BJ (cell line): ENCODE results near the gene NFASC. TPM values are rescaled to one million over a fixed set of nuclear protein-coding genes. Genes with fewer than 3 reads are reported as not detected.

Experiments
- CTCF ChIA-PET: fragments of 350-600 bp; formaldehyde crosslinking; extraction: SDS; loops from one replicate; lab custom pipeline; 2021; ENCODE audit warnings: antibody characterized with exemption, inconsistent platforms; lab: Yijun Ruan, JAX
- POLR2A ChIA-PET: fragments of 300-600 bp; sonication (Branson Sonifier 250); formaldehyde crosslinking; extraction: SDS; loops from one replicate; lab custom pipeline; 2021; ENCODE audit warnings: antibody characterized with exemption; lab: Charles Lee
- DNase-seq: peaks from one replicate; pipeline ENCODE4 v3.0.0-alpha.2; 2011; ENCODE audit warnings: low read depth
- H3K27me3 ChIP-seq: 2 replicates; pipeline ENCODE4 v1.6.0; 2011; ENCODE audit warnings: low read length; ENCODE audit not compliant: control insufficient read depth, insufficient read depth
- H3K36me3 ChIP-seq: 2 replicates; pipeline ENCODE4 v1.5.1; 2011; ENCODE audit warnings: low read length; ENCODE audit not compliant: control insufficient read depth, insufficient read depth
- H3K4me3 ChIP-seq: 2 replicates; pipeline ENCODE4 v1.5.1; 2011; ENCODE audit warnings: low read depth, mild to moderate bottlenecking, control low read depth, low read length
- polyA plus RNA-seq: library from polyadenylated mRNA; depleted of rRNA; stranded (reverse); fragments of >200 nt; gene quantifications from 2 replicates; pipeline ENCODE4 v1.2.3, GENCODE V29; 2011
- TF ChIP-seq, protein P1 (sequence below): IDR thresholded peaks from 2 replicates; pipeline ENCODE4 v1.5.1; 2011; ENCODE audit warnings: low read depth, mild to moderate bottlenecking, control low read depth, inconsistent platforms, low read length, moderate library complexity; ENCODE audit not compliant: insufficient read depth

Gene NFASC
- polyA plus RNA-seq, 1 experiment, result 10.9 TPM

DNA sequence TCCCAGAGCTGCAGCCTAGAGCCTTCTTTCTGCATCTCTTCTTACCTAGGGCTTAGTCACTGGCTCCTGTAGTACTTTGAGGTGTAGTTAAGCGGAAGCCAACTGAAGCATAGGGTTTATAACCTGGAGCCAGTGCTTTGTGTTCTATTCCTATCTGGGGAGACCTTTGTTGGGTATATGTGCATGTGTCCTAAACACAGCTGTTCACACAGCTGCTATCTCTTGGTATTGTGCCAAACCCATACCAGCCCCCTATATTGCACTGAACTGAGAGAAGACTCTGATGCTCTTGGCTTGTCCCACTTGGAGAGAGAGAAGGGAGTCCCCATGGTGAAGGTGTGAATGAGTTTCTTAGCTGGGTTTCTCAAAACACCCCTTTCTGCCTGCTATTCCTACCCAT is 17.2 kb upstream of the NFASC start:
- Histone ChIP-seq H3K36me3 (no peaks in the 10 kb centered on the region), H3K4me3 (no peak overlapping the region), H3K27me3 (no peaks in the 10 kb centered on the region)
- TF ChIP-seq, protein P1, sequence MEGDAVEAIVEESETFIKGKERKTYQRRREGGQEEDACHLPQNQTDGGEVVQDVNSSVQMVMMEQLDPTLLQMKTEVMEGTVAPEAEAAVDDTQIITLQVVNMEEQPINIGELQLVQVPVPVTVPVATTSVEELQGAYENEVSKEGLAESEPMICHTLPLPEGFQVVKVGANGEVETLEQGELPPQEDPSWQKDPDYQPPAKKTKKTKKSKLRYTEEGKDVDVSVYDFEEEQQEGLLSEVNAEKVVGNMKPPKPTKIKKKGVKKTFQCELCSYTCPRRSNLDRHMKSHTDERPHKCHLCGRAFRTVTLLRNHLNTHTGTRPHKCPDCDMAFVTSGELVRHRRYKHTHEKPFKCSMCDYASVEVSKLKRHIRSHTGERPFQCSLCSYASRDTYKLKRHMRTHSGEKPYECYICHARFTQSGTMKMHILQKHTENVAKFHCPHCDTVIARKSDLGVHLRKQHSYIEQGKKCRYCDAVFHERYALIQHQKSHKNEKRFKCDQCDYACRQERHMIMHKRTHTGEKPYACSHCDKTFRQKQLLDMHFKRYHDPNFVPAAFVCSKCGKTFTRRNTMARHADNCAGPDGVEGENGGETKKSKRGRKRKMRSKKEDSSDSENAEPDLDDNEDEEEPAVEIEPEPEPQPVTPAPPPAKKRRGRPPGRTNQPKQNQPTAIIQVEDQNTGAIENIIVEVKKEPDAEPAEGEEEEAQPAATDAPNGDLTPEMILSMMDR, result no peak
- no peak for DNase-seq
- ChIA-PET POLR2A (no interaction called here), CTCF (interaction anchor here (0.7 to 3.4 kb wide), 4 partner anchors 19 to 252 kb away, joined by 3 to 13 read pairs (median 4); no protein-coding TSS in a partner anchor)

GRCh38 chr1:204854286-204854685 is 16.4 kb upstream of the NFASC start:
- ChIA-PET POLR2A (no interaction called here), CTCF (interaction anchor here (3.4 kb wide), 1 partner anchor 47 kb away, joined by 13 read pairs; no protein-coding TSS in a partner anchor)
- no peaks in the 10 kb centered on the region for H3K27me3 ChIP-seq
- H3K4me3 ChIP-seq, result no peak overlapping the region
- TF ChIP-seq, protein P1, result no peak
- H3K36me3 ChIP-seq, result no peaks in the 10 kb centered on the region
- no peak for DNase-seq

- H3K27me3 ChIP-seq, result no peaks in the 10 kb centered on the region
- DNase-seq, result no peak
- CTCF ChIA-PET, result interaction anchor here (1.6 kb wide), 1 partner anchor 51 kb away, joined by 3 read pairs; no protein-coding TSS in a partner anchor
- TF ChIP-seq, protein P1, result no peak
- POLR2A ChIA-PET, result no interaction called here
- no peaks in the 10 kb centered on the region for H3K36me3 ChIP-seq
- H3K4me3 ChIP-seq, result no peak overlapping the region
Observed at GRCh38 chr1:204858363-204858821, 12.3 kb upstream of the NFASC start.

DNA sequence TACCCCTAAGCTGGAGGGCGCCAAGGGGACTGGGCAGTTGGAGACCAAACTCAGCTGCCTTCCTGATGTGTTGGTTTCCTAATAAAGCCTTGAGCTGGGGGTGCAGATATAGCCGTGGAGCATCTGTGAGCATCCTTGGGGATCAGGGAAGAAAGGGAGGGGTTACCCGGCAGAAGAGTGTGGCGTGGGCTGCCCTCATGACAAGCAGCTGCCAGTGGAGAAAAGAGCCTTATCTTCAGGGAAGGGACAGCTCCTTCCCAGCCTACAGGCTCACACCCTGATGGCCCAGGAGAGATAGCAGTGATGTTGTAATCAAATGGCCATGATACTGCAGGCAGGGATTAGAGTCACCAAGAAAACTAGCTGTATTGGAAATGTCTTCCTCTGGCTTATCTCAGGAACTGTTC is 10.8 kb upstream of the NFASC start:
- H3K36me3 ChIP-seq, result no peaks in the 10 kb centered on the region
- ChIA-PET POLR2A (no interaction called here), CTCF (interaction anchor here (1.3 kb wide), 1 partner anchor 53 kb away, joined by 5 read pairs; no protein-coding TSS in a partner anchor)
- no peaks in the 10 kb centered on the region for H3K27me3 ChIP-seq
- no peak overlapping the region for H3K4me3 ChIP-seq
- TF ChIP-seq, protein P1, result no peak
- DNase-seq, result no peak

- no peaks in the 10 kb centered on the region for H3K27me3 ChIP-seq
- TF ChIP-seq, protein P1, result no peak
- no peak overlapping the region for H3K4me3 ChIP-seq
- no peak for DNase-seq
- POLR2A ChIA-PET, result no interaction called here
- CTCF ChIA-PET, result interaction anchor here (1.4 kb wide), 1 partner anchor 79 kb away, joined by 4 read pairs; no protein-coding TSS in a partner anchor
- H3K36me3 ChIP-seq, result no peaks in the 10 kb centered on the region
Observed at GRCh38 chr1:204863024-204863423, 7.6 kb upstream of the NFASC start.
